RPMI7951 (cell line): ENCODE results near the gene UBE2Q1. TPM values are rescaled to one million over a fixed set of nuclear protein-coding genes. Genes with fewer than 3 reads are reported as not detected.

Source experiments
- DNase-seq: peaks from one replicate; pipeline ENCODE4 v3.0.0-alpha.2; 2012; ENCODE audit warnings: low read depth
- total RNA-seq: library from RNA; depleted of rRNA; stranded (reverse); fragments of >200 nt; shearing (Covaris generic); gene quantifications from 2 replicates; pipeline ENCODE4 v1.2.3, GENCODE V29; 2014; rRNA removed

The UBE2Q1 gene
- 15.1 and 24.2 TPM in 2 replicates for total RNA-seq

- peak; percentile 13 for DNase-seq
Observed at GRCh38 chr1:154557939-154558719, at the start of gene UBE2Q1. Gene UBE2Q1 (minus strand): TSS chr1:154558662. CDS start chr1:154558553, 109 bp downstream.

GRCh38 chr1:154607609-154608396 lies 49.3 kb upstream of the UBE2Q1 start, which contains the start of gene ADAR:
Gene ADAR (minus strand): TSS chr1:154608186. CDS start chr1:154608006, 180 bp downstream.
- DNase-seq, result peak; percentile 95

GRCh38 chr1:154607106-154607608 lies 48.7 kb upstream of the UBE2Q1 start:
- peak; percentile 23 for DNase-seq

GRCh38 chr1:154605534-154605933 lies 47.1 kb upstream of the UBE2Q1 start:
- DNase-seq, result no peak

GRCh38 chr1:154603317-154603716 lies 44.9 kb upstream of the UBE2Q1 start:
- no peak for DNase-seq

GRCh38 chr1:154599658-154600057 lies 41.2 kb upstream of the UBE2Q1 start:
- DNase-seq, result no peak

GRCh38 chr1:154598871-154599635 lies 40.6 kb upstream of the UBE2Q1 start:
- DNase-seq, result no peak

- no peak for DNase-seq
Observed at GRCh38 chr1:154595621-154596020, 37.2 kb upstream of the UBE2Q1 start.

GRCh38 chr1:154594811-154595210 lies 36.3 kb upstream of the UBE2Q1 start:
- no peak for DNase-seq

- DNase-seq, result no peak
Observed at GRCh38 chr1:154593390-154593789, 34.9 kb upstream of the UBE2Q1 start.

GRCh38 chr1:154591206-154591605 lies 32.7 kb upstream of the UBE2Q1 start:
- no peak for DNase-seq

- DNase-seq, result no peak
Observed at GRCh38 chr1:154590756-154591155, 32.3 kb upstream of the UBE2Q1 start.

GRCh38 chr1:154589780-154590179 lies 31.3 kb upstream of the UBE2Q1 start:
- no peak for DNase-seq

GRCh38 chr1:154586641-154587040 lies 28.2 kb upstream of the UBE2Q1 start:
- DNase-seq, result no peak

- no peak for DNase-seq
Observed at GRCh38 chr1:154586231-154586630, 27.8 kb upstream of the UBE2Q1 start.

- no peak for DNase-seq
Observed at GRCh38 chr1:154584267-154584994, 26.0 kb upstream of the UBE2Q1 start.

GRCh38 chr1:154583773-154584172 lies 25.3 kb upstream of the UBE2Q1 start:
- DNase-seq, result no peak

- DNase-seq, result no peak
Observed at GRCh38 chr1:154582885-154583284, 24.4 kb upstream of the UBE2Q1 start.

GRCh38 chr1:154581766-154582165 lies 23.3 kb upstream of the UBE2Q1 start:
- no peak for DNase-seq

- DNase-seq, result no peak
Observed at GRCh38 chr1:154579374-154579773, 20.9 kb upstream of the UBE2Q1 start.

- no peak for DNase-seq
Observed at GRCh38 chr1:154578058-154578418, 19.6 kb upstream of the UBE2Q1 start.
